WI38 (cell line): Measurements from ENCODE around the gene DOK3.
"Not testable (repeated sequence)": the region's sequence is repeated elsewhere in the genome, so short reads cannot be mapped to it uniquely, and the experiment has no call there.

Source experiments
- H3K4me3 ChIP-seq: 2 replicates; pipeline ENCODE4 v1.5.1; 2011; ENCODE audit warnings: low read depth, mild to moderate bottlenecking, control low read depth, low read length
- CTCF ChIP-seq: IDR thresholded peaks from 2 replicates; pipeline ENCODE4 v1.5.1; 2012; ENCODE audit warnings: low read depth, mild to moderate bottlenecking, control low read depth, low read length

Gene DOK3

GRCh38 chr5:177542816-177543465, 33.3 kb upstream of the DOK3 start:
- no peak overlapping the region for H3K4me3 ChIP-seq
- TF ChIP-seq CTCF, result no peak

- TF ChIP-seq CTCF, result no peak
- no peak overlapping the region for H3K4me3 ChIP-seq
Measured at GRCh38 chr5:177540438-177540837, 30.8 kb upstream of the DOK3 start.

GRCh38 chr5:177539411-177539810, 29.8 kb upstream of the DOK3 start:
- no peak for TF ChIP-seq CTCF
- no peak overlapping the region for H3K4me3 ChIP-seq

GRCh38 chr5:177538876-177539275, 29.2 kb upstream of the DOK3 start:
- H3K4me3 ChIP-seq, result no peak overlapping the region
- TF ChIP-seq CTCF, result no peak

GRCh38 chr5:177537389-177538361, 28.0 kb upstream of the DOK3 start:
- no peak for TF ChIP-seq CTCF
- no peak overlapping the region for H3K4me3 ChIP-seq

- H3K4me3 ChIP-seq, result no peak overlapping the region
- no peak for TF ChIP-seq CTCF
Measured at GRCh38 chr5:177536386-177536785, 26.8 kb upstream of the DOK3 start.

- H3K4me3 ChIP-seq, result no peak overlapping the region
- no peak for TF ChIP-seq CTCF
Measured at GRCh38 chr5:177535125-177535524, 25.5 kb upstream of the DOK3 start.

- not testable (repeated sequence) for H3K4me3 ChIP-seq
Measured at GRCh38 chr5:177534433-177534832, 24.8 kb upstream of the DOK3 start.
